BLaER1 treated with 17β-estradiol and CSF1 and Interleukin-3, amounts not matched to agents 10 nM and 100 nM (cell line): ENCODE data around the gene AUH.
"Not testable (repeated sequence)": the region's sequence is repeated elsewhere in the genome, so short reads cannot be mapped to it uniquely, and the experiment has no call there.

Experiments used
- H3K27ac ChIP-seq, 11 experiments: shearing (Covaris generic); formaldehyde crosslinking; 2 replicates each; pipeline ENCODE4 v1.8.1; 2022
- H3K27me3 ChIP-seq, 11 experiments: shearing (Covaris generic); formaldehyde crosslinking; 2 replicates each; pipeline ENCODE4 v1.8.1; 2022
- H3K36me3 ChIP-seq, 11 experiments: shearing (Covaris generic); formaldehyde crosslinking; 2 replicates each; pipeline ENCODE4 v1.8.1; 2022
- H3K4me1 ChIP-seq, 10 experiments: shearing (Covaris generic); formaldehyde crosslinking; 2 replicates each; pipeline ENCODE4 v1.8.1; 2022
- H3K4me2 ChIP-seq, 11 experiments: shearing (Covaris generic); formaldehyde crosslinking; 2 replicates each; pipeline ENCODE4 v1.8.1; 2022
- H3K4me3 ChIP-seq, 10 experiments: shearing (Covaris generic); formaldehyde crosslinking; 2 replicates each; pipeline ENCODE4 v1.8.1; 2022
- H3K9ac ChIP-seq, 11 experiments: shearing (Covaris generic); formaldehyde crosslinking; 2 replicates each; pipeline ENCODE4 v1.8.1; 2022
- H3K9me3 ChIP-seq, 11 experiments: shearing (Covaris generic); formaldehyde crosslinking; replicated peaks in 1 of 11; 2 replicates each; pipeline ENCODE4 v1.8.1; 2022
- H4K20me1 ChIP-seq, 11 experiments: shearing (Covaris generic); formaldehyde crosslinking; 2 replicates each; pipeline ENCODE4 v1.8.1; 2022
- Cebpa-rat ChIP-seq, 11 experiments: shearing (Covaris generic); IDR thresholded peaks; 2 replicates each; pipeline ENCODE4 v1.8.1; 2022

The AUH gene

GRCh38 chr9:91207397-91207728 lies 154.4 kb downstream of the AUH start:
- peak overlapping the region in 4 of 11 experiments; percentile 24 to 65 (median 52); a peak in 7 of 22 replicates for H3K9ac ChIP-seq
- H3K9me3 ChIP-seq = peaks cover 34 to 66% (median 52%) of the 10 kb centered on the region in 11 experiments
- no peak for TF ChIP-seq Cebpa-rat (IDR thresholded peaks at IDR 0.05)
- H3K4me1 ChIP-seq = peaks cover 18 to 21% (median 20%) of the 10 kb centered on the region in 10 experiments
- no peak overlapping the region for H3K4me3 ChIP-seq
- no peaks in the 10 kb centered on the region for H3K27me3 ChIP-seq
- H4K20me1 ChIP-seq = no peaks in the 10 kb centered on the region
- peak overlapping the region; percentile 48 to 77 (median 63) for H3K4me2 ChIP-seq
- H3K36me3 ChIP-seq = peaks cover 0 to 11% (median 0%) of the 10 kb centered on the region in 11 experiments; a peak in 1 of 22 replicates
- H3K27ac ChIP-seq = peak overlapping the region in 10 of 11 experiments; percentile 7 to 81 (median 57); a peak in 18 of 22 replicates

- peaks cover 0 to 11% (median 0%) of the 10 kb centered on the region in 11 experiments; a peak in 1 of 22 replicates for H3K36me3 ChIP-seq
- peak overlapping the region in 8 of 11 experiments; percentile 48 to 74 (median 63); a peak in 9 of 22 replicates for H3K4me2 ChIP-seq
- no peak for TF ChIP-seq Cebpa-rat (IDR thresholded peaks at IDR 0.05)
- H3K4me1 ChIP-seq = peaks cover 18 to 21% (median 20%) of the 10 kb centered on the region in 10 experiments
- no peak overlapping the region for H3K4me3 ChIP-seq
- no peaks in the 10 kb centered on the region for H3K27me3 ChIP-seq
- H4K20me1 ChIP-seq = no peaks in the 10 kb centered on the region
- H3K9me3 ChIP-seq = peaks cover 39 to 71% (median 55%) of the 10 kb centered on the region in 11 experiments
- peak overlapping the region in 1 of 11 experiments; percentile 65; a peak in 2 of 22 replicates for H3K9ac ChIP-seq
- H3K27ac ChIP-seq = peak overlapping the region in 5 of 11 experiments; percentile 59 to 81 (median 73); a peak in 10 of 22 replicates
These were observed 154.9 kb downstream of the AUH start for GRCh38 chr9:91206806-91207205.

GRCh38 chr9:91202736-91203283 lies 158.9 kb downstream of the AUH start:
- Histone ChIP-seq H3K4me3 (no peak overlapping the region), H3K4me1 (peaks cover 8 to 28% (median 9%) of the 10 kb centered on the region in 10 experiments), H3K9ac (no peak overlapping the region), H3K36me3 (0 out of 22 replicates have a peak, but pooled peaks cover 0 to 3% (median 0%) of the 10 kb centered on the region in 11 experiments), H3K27me3 (no peaks in the 10 kb centered on the region), H3K27ac (no peak overlapping the region), H3K4me2 (no peak overlapping the region), H3K9me3 (peaks cover 35 to 66% (median 49%) of the 10 kb centered on the region in 11 experiments), H4K20me1 (no peaks in the 10 kb centered on the region)
- no peak for TF ChIP-seq Cebpa-rat (IDR thresholded peaks at IDR 0.05)

GRCh38 chr9:91200692-91201336 lies 160.9 kb downstream of the AUH start:
- Histone ChIP-seq H3K9ac (no peak overlapping the region), H3K4me1 (peaks cover 0 to 40% (median 2%) of the 10 kb centered on the region in 10 experiments; a peak in 10 of 20 replicates), H3K27me3 (no peaks in the 10 kb centered on the region), H3K36me3 (0 out of 22 replicates have a peak, but pooled peaks cover 0 to 3% (median 0%) of the 10 kb centered on the region in 11 experiments), H4K20me1 (no peaks in the 10 kb centered on the region), H3K4me2 (peak overlapping the region in 1 of 11 experiments; percentile 20; a peak in 1 of 22 replicates), H3K9me3 (peaks cover 35 to 62% (median 49%) of the 10 kb centered on the region in 11 experiments), H3K27ac (no peak overlapping the region), H3K4me3 (no peak overlapping the region)
- no peak for TF ChIP-seq Cebpa-rat (IDR thresholded peaks at IDR 0.05)

- no peak overlapping the region for H3K4me3 ChIP-seq
- H3K9me3 ChIP-seq = peaks cover 35 to 54% (median 49%) of the 10 kb centered on the region in 11 experiments
- H3K4me1 ChIP-seq = peaks cover 6 to 49% (median 11%) of the 10 kb centered on the region in 10 experiments; a peak in 19 of 20 replicates
- H3K27ac ChIP-seq = peak overlapping the region in 3 of 11 experiments; percentile 28 to 41 (median 32); a peak in 7 of 22 replicates
- no peak for TF ChIP-seq Cebpa-rat (IDR thresholded peaks at IDR 0.05)
- no peaks in the 10 kb centered on the region for H4K20me1 ChIP-seq
- H3K4me2 ChIP-seq = peak overlapping the region in 3 of 11 experiments; percentile 22 to 31 (median 27); a peak in 6 of 22 replicates
- H3K27me3 ChIP-seq = no peaks in the 10 kb centered on the region
- H3K9ac ChIP-seq = no peak overlapping the region
- H3K36me3 ChIP-seq = 0 out of 22 replicates have a peak, but pooled peaks cover 0 to 3% (median 0%) of the 10 kb centered on the region in 11 experiments
These were observed 161.8 kb downstream of the AUH start for GRCh38 chr9:91199739-91200497.

- H4K20me1 ChIP-seq, H3K4me3 ChIP-seq, H3K36me3 ChIP-seq, H3K27ac ChIP-seq, H3K9ac ChIP-seq, H3K27me3 ChIP-seq: not testable (repeated sequence)
- Histone ChIP-seq H3K9me3 (peaks cover 34 to 52% (median 44%) of the 10 kb centered on the region in 11 experiments), H3K4me2 (peak overlapping the region in 1 of 11 experiments; percentile 27; a peak in 1 of 22 replicates), H3K4me1 (peaks cover 17 to 59% (median 21%) of the 10 kb centered on the region in 10 experiments)
These were observed 162.8 kb downstream of the AUH start for GRCh38 chr9:91198881-91199280.

GRCh38 chr9:91198405-91198804 lies 163.3 kb downstream of the AUH start:
- no peak overlapping the region; a peak in 1 of 22 replicates for H3K27ac ChIP-seq
- no peak for TF ChIP-seq Cebpa-rat (IDR thresholded peaks at IDR 0.05)
- no peak overlapping the region for H3K9ac ChIP-seq
- H3K4me2 ChIP-seq = no peak overlapping the region
- no peaks in the 10 kb centered on the region for H4K20me1 ChIP-seq
- H3K36me3 ChIP-seq = 0 out of 22 replicates have a peak, but pooled peaks cover 0 to 3% (median 0%) of the 10 kb centered on the region in 11 experiments
- no peak overlapping the region for H3K4me3 ChIP-seq
- peaks cover 29 to 52% (median 40%) of the 10 kb centered on the region in 11 experiments for H3K9me3 ChIP-seq
- no peaks in the 10 kb centered on the region for H3K27me3 ChIP-seq
- peaks cover 21 to 62% (median 25%) of the 10 kb centered on the region in 10 experiments for H3K4me1 ChIP-seq

- peak overlapping the region in 6 of 11 experiments; percentile 4 to 42 (median 6); a peak in 6 of 22 replicates for H3K4me2 ChIP-seq
- TF ChIP-seq Cebpa-rat (IDR thresholded peaks at IDR 0.05) = peak in 2 of 11 experiments; percentile 24 to 30; a peak in 2 of 22 replicates
- H3K27ac ChIP-seq = peak overlapping the region in 4 of 11 experiments; percentile 11 to 99 (median 60); a peak in 2 of 22 replicates
- H3K9ac ChIP-seq = no peak overlapping the region
- no peaks in the 10 kb centered on the region for H3K27me3 ChIP-seq
- 0 out of 22 replicates have a peak, but pooled peaks cover 0 to 3% (median 0%) of the 10 kb centered on the region in 11 experiments for H3K36me3 ChIP-seq
- peaks cover 29 to 69% (median 34%) of the 10 kb centered on the region in 10 experiments for H3K4me1 ChIP-seq
- no peaks in the 10 kb centered on the region for H4K20me1 ChIP-seq
- peaks cover 20 to 45% (median 33%) of the 10 kb centered on the region in 11 experiments for H3K9me3 ChIP-seq
- no peak overlapping the region for H3K4me3 ChIP-seq
These were observed 164.2 kb downstream of the AUH start for GRCh38 chr9:91197232-91198181.
